ENCODE results near the gene CPSF4.

The CPSF4 gene

DNA sequence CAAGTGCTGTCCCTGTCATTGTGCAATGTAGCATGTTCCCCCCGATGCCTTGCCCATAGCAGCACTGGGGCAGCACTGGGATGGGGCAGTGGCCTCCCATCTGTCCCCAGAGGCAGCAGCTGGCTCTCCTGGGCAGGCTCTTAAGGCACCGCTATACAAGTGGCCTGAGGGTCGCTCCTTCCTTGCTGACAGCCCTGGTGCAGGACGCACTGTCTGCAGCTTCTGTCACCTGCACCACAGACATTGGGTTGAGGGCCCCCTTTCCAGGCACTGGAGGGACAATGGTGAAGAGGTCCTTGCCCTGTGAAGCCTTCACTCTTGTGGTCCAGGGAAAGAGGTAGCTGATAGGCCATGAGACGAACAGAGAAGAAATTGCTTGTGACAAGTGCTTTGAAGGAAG, 10.6 kb downstream of the CPSF4 start:
- no peak for DNase-seq

DNA sequence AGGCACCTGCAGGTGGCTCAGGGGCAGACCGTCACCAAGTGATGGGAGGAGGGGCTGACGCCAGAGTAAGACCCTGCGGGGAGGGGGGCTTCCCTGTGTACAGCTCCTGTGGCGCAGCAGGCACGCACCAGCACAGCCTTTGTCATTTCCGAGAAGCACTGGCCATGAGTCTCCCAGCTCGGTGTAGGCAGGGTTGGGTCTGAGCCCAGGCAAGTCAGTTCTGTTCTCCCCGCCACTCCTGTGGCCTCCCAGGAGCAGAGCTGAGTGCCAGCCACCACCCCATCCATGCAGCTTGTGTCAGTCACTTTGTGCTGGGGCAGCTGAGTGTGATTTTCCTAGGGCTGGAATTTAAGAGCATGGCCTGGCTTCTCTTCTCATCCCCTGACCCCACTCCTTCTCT, 13.2 kb downstream of the CPSF4 start:
- no peak for DNase-seq

DNA sequence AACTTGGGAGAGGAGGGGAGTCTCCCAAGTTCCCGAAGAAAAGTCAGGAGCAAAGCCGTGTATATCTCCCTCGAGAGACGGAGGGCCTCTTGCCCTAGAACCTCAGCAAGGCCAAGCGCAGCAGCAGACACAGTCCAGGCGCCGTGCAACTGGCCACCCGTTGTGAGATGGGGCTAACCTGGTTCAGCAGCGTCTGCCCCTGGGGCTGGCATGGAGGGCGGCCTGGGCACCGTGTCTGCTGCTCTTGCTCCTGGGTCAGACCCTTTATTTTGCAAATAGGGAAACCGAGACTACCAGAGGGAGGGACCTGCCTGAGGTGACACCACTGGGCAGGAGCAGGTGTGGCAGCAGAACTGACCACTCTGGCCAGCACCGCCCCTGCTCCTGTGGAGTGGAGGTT, 13.8 kb downstream of the CPSF4 start:
- DNase-seq, result no peak

DNA sequence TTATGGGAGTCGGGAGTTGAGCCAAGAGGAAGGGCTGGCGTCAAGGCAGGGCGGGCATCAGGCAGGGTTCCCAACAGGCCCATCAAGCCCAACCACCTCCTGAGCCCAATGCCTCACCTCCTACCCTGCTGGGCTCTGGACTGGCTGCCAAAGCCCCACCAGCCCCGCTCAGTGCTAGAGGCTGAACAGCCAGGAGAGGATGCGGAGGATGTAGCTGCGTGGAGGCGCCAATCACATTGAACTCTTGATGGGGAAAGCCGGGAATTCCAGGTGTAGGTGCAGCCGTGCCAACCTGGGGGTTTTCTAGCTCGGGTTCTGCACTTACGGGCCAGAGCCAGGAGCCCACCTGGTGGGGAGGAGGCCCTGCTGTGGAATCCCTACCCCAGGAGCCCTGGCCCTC, 14.4 kb downstream of the CPSF4 start:
- no peak for DNase-seq

DNA sequence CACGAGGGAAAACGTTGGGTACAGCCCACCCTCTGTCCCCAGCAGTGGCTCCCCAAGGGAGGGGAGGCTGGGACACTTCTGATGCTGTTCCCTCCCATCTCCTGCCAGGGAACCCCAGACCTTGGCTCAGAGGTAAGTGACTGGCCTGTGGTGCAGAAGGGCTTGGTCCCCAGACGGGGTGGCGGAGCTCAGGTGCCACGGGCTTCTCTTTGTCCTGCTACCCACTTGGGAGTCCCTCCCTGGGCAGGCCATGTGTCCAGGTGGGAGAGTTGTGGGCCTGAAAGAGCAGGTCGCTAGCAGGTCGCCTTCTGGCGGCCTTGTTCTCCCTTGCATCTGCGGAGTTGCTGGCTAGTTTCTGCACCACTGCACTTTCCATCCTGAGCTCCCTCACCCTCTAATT, 17.1 kb downstream of the CPSF4 start:
- no peak for DNase-seq

DNA sequence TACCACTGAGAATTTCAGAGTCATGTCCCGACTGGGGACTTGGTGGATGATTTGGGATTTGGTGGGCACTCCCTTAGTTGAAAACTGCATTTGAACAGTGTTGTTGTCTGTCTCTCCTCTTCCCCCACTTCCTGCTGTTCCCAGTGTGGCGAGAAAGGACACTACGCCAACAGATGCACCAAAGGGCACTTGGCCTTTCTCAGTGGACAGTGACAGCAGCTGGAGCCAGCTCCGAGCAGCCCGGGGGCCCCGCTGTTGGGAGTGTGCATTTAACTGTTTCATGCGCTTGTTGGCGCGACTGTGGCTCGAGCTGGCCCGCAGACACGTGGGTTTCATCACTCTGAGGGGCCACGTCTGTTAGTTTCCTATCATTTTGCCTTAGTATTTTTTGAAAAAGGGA, 17.5 kb downstream of the CPSF4 start:
- no peak for DNase-seq

DNA sequence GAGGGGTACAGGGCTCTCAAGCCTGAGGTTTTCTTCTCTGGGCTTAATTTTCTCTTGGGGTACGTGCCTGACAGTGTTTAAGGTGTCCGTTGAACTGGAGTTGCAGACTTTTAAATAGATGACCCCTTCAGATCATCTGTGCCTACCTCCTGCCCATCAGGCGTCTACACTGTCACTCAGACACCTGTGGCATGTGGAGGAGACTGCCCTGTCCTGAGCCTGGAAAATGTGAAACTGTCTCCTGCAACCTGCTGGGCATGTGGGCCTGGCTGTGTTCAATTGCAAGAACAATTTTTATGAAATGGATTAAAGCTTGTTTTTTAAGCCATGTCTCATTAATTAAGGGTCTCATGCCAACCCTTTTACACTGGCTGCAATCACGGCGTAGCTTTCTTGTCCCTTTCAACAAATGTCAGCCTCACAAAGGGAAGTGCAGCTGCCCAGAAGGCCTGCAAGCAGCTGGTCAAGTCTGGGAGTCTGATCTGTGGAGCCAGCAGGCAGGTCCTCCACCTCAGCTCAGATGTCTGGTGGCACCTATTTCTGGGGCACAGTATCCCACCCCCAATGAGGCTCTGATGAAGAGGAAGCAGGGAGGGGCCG, 18.4 kb downstream of the CPSF4 start:
- DNase-seq, result no peak

DNA sequence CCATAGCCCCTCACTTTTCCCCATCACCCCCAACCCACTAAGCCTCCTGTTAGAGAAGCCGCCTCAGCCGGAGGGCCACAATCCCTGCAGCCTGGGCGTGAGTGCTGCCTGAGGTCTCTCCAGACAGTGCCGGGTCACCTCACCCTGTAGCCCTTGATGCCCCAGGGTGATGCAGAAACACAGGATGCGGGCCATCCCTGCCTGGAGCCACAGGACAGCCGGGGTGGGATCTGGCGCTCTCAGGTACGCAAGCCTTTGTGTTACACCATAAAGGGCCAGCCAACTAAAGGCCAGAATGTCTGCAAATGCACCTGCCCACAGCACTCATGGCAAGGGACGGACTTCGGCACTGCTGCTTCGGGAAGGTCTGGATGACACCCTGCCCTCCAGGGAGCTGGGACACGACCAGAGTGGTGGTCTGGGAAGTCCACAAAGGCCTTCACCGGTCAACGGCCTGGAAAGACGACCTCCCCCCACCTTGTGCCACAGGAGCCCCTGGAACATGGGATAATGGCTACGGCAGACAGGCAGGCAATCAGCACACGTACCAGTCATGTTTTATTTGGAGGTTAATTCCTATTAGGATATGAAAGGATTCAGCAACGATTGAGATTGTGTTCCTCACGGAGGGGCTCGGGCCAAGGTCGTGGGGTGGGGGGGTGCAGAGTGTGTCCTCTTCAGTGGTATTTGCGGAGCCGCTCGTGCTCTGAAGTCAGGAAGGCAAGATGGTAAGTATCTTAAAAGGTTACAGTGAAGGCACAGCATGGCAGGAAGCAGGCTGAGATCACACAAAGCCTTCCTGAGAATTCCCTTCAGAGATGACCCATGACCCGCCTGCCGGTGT, 19.1 kb downstream of the CPSF4 start:
- no peak for DNase-seq

DNA sequence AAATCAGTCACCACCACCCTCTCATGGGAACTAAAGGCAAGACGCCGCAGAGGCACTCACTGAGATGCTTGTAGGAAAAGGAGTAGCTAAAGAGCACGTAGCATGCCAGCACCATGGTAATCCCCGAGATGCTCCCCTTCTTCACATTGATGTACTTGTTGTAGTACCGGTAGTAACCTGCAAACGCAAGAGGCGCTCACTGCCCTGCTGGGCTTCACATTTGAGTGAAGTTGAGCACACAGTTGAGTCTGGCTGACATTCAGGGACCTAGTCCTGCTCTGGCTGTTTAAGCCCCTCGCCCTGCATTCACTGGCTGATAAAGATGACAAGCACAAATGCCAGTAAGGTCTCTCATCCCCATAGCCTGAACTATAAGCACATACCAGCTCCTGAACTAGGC, 20.3 kb downstream of the CPSF4 start:
- DNase-seq, result peak; percentile 48

DNA sequence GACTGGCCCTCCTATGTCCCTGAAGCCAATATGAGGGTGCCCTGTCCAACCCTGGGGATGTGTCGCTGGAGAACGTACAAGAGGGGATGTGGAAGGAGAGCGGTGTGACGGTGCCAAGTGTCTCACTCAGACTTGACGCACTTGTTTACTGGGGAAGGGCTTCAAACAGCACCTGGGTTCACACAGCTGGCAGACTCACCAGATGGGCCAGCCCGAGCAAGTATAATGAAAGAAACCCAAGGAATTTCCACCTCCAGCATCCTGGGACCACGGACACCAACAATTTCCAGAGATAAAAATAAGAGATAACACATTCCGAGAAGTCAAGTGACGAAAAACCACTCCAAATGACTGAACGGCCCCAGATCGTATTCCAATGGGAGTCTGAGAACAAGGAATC, 21.9 kb downstream of the CPSF4 start:
- DNase-seq, result no peak

DNA sequence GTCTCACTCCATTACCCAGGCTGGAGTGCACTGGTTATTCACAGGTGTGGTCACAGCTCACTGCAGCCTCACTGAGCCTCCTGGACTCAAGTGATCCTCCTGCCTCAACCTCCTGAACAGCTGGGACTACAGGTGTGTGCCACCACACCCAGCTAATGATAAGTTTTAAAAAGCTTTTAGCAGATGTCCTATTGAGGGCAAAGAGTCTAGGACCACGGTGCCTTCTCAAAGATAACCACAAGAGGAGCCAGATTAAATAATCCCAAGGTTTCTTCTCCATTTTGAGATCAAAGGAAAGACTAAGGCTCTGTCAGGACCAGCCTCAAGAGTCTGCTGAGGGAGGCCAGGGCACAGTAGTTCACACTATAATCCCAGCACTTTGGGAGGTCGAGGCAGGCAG, 22.5 kb downstream of the CPSF4 start:
- DNase-seq, result no peak

DNA sequence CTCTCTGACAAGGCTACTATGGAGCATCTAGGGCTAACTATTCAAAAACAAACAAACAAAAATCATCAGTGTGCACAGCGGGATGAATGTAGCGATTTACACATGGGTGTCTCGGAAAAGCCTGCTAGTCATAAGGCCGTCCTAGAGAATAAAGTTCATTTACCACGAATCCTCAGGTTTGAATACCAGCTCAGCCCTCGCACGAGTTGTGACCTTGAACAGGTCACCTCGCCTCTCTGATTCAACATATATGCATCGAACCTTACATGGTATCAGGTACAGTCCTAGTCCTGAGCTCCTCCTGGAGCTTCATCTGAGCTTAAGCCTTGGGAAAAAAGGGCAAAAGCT, 26.7 kb downstream of the CPSF4 start:
- DNase-seq, result no peak

DNA sequence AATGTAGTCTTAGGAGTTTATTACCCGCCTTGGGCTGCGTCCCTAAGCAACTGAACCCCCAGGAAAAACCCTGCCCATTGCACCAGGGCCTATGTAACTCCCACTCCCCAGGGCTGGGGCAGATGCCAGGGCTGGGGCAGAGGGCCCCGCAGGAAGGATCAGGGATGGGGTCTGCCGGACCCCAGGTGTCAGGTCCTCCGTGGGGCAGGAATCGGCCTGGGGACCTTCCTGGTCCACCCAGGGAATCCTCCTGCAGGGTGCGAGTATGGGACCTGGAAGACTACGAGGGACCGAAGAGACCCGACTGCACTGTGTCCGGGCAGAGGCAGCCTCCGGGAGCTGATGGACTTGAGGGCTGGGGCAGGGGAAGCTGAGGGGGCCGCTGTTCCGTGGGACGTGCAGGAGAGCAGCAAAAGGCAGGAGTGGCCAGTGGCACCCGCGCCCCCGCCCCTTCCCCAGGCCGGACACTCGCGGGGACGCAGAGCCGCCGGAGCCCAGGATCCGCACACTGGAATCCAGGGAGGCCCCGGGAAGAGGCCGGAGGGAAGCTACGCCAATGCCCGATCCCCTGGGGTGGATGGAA, 29.7 kb downstream of the CPSF4 start:
- DNase-seq, result no peak

DNA sequence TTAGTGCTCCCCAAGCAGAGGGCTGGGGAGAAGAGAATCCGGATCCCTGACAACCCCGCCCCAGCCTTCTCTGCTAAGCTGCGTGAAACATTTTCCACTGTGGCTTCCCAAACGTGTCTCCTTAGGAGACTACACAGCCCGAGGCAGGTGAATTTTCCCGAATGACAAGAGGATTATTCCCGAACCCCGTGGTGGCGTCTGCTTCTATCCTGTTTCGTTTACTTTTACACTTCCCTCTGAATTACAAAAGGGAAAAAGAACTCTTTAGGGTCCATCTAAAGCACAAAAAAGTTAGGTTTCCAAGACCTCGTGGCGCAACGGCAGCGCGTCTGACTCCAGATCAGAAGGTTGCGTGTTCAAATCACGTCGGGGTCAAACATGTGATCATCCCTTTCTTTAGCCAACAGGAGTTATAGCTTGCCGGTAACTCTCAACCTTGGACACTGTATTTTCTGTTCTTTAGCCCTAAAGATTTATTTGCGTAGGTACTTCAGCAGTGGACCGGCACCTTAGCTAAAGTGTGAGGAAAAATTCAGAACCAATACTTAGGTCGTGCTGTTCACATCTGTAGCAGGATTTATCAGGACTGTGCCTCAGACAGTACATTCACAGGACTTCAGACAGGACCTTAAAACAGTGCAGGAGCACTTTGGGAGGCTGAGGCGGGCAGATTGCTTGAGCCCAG, 30.8 kb downstream of the CPSF4 start:
- no peak for DNase-seq

DNA sequence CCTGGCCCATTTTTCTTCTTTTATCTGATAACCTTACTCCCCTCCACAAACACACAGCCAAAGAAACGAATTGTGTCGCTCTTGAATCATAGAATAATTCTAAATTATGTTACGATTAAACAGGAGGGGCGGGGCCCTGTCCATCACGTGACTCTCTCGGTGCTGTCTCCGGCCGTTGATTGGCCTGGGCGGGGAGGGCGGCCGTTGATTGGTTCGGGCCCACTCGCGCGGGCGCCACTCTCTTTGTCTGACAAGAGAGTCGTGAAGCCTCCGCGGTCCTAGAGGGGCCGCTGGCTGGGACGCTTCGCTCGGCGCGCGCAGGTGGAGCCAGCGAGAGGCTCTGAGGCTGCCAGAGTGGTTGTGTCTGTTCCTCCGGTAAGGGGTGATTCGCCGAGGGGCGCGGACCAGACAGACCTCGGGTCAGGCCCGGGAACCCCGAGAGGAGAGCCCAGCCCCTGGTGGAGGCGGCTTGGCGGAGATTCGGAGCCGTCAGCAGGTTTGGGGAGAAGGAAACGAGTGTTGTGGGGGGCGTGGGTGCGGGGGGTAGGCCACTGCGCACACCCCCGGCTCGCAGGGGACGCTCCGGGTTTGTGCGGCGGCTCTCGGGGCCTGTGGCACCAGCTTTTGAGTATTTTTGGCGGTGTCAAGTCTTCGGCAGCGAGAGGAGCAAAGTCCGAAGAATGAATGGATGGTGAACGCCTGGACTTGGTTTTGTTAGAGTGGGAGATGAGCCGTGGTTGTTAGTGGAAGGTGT, 34.0 kb downstream of the CPSF4 start, which contains the start of gene ZNF789:
Gene ZNF789 (plus strand): TSS at position 330 of the 754 bp plus-strand sequence. CDS start 3,567 bp downstream, outside the sequence.
- peak; percentile 98 for DNase-seq

DNA sequence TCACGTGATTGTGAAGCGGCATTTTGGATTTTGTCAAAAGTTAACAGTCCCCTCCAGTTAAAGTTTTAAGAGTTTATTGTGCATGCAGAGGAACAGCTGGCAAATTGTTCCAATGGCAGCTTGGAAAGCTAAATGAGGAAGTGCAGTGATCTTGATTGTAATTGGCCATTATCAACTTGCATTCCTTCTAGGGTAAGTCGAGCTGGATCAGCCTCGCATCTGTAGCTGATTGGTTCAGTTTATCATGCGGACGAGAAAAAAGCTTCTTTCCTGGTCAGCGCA, 34.5 kb downstream of the CPSF4 start:
- peak; percentile 61 for DNase-seq

DNA sequence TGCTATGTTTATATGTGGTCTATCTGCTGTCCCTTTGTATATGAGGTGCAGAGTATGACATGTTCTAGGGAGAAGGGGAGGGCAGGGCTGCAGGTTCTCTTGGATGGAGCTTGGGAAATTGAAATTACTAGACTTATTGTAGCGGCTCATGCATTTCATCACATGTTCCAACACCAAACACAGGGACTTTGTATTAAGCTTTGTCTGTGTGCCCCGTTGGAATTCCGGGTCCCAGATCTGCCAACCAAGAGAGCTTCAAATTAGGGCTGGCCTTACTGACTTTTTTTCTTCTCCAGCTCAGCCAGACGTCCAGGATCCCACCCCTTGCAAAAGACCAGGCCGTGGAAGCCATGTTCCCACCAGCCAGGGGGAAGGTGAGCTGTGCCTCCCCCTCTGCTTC, 37.4 kb downstream of the CPSF4 start:
- no peak for DNase-seq

DNA sequence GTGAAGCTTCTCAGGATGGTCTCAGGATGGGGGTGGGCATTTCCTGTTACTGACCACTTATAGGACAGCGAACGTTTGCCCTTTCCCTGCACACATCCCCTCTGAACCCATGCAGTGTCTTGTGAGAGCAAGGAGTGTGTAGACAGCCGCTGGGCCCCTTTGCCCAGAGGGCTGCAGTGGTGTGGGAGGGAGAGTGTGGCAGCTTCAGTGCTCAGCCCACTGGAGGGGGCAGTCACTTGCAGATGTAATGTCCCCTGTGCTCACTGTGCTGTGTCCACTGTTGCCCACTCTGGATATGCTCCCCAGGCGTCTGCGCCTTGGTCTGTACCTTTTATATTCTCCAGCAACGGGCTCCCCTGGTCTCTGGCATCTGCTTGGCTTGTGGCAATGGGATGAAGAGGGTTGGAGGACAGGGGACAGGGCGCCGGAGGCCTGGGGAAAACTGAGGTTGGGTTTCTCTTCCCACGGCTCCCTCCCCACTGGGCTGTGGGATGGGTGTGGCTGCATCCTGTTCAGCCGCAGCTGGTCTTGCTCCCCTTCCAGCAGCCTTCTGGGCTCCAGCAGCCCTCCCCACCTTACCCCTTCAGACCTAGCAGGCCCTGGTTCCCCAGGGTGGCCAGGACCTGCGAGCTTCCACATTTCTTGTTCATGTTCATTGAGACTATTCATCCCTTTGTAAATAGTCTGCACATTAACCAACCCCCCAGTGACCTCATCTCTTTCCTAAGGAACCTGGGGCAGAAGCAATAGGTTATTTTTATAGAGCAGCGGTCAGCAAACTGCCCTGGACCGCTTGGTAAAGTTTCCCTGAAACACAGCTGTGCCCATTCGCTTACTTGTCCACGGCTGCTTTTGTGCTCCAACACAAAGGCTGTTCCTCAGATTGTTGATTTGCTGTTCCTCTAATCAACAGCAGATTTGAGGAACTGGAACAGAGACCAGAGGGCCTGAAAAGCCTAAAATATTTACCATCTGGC, 40.0 kb downstream of the CPSF4 start:
- no peak for DNase-seq

DNA sequence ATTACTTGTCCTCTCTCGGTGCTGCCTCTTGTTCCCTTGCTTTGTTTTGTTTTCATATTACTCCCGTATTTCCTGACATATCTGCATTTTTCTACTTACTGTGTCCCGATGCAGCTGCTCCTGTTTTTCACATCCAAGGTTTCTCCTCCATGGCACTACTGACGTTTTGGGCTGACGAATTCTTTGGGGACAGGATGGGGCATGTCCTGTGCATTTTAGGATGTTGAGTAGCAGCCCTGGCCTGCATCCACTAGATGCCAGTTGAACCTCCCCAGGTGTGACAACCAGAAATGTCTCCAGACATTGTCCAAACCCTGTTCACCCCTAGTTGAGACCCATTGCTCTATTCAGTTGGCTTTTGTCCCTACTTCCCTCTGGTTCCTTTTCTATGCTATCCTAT, 46.4 kb downstream of the CPSF4 start:
- no peak for DNase-seq

DNA sequence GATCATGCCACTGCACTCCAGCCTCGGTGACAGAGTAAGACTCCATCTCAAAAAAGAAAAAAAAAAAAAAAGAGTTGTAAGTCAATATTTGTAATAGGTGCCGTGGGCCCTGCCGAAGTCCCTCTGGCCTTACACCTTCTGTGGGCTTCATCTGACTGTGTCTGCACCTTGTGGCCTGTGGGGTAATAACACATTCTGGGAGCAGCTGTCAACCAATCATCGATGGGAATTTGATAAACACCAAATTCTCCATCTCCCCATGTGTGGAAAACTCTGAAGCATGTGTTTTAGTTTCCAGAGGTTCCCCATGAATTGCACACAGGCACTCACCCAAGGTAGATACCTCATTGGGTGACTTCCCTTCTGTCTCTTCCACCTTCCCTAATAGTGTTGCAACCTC, 50.5 kb downstream of the CPSF4 start:
- no peak for DNase-seq

DNA sequence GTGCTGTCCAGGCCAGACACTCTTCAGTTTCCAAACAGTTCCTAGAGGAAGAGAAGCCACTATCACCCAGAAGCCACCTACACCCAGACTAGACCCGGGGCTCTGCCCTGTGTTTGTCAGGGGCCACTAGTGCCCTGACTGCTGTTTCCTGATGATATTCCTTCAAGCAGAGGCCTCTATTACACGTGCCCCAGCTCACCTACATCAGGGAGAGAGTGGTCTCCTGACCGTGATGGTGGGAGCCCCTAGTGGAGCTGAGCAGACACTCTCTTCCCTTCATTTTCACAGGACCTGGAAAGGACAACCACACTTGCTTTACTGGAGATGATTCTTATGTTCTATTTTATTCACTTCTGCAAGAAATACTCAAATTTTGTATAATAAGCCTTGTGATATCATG, 52.1 kb downstream of the CPSF4 start:
- no peak for DNase-seq

DNA sequence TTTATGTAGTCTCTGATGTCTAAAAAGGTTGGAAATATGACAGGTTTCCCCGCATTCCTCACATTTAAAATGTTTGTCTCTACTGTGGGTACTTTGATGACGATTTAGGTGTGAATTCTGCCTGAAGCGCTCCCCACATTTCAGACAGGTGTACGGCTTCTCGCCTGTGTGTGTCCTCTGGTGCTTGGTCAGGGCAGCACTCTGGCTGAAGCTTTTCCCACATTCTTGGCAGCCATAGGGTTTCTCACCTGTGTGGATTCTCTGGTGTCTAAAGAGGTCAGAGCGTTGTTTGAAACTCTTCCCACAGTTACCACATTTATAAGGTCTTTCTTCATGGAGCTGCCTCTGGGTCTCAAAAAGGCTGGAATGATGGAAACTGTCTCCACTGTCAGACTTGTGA, 55.1 kb downstream of the CPSF4 start:
- no peak for DNase-seq

Measured in activated CD4-positive, alpha-beta T cell treated with anti-CD3 and anti-CD28 coated beads, Interleukin-2, amount 50 U/mL, for 16 hours (primary cell).